ENCODE measurements around the gene SLIT1.

DNA sequence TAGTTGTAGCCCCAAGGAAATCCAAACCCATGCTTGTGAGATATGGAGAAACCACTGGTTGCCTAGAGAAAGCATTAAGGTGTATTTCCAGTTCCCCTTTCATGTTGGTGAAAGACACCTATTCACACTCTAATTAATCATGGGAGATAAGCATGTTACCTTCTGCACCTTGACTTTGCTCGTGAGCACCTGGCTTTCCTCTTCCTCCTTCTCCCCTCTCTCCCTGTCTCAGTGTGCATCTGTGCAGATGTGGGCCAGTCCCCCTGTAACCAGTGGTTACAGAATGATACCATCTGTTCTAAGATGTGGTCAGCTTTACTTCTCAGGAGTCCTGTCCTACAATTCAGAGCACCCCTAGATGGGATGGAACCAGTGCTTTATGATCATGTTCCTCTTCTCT is 193.0 kb downstream of the SLIT1 start:
- TF ChIP-seq POLR2AphosphoS5 (IDR thresholded peaks at IDR 0.05; ENCODE audit: low read depth, low read length) (no peak), POLR2A (IDR thresholded peaks at IDR 0.05; ENCODE audit: low read depth, low read length) (no peak)

Data from GM12892 (cell line).